GM18520 (cell line): ENCODE data around the gene RPS17.
A peak's percentile ranks its signal among the peaks of the same experiment; 100 is the strongest.

ENCODE experiments used
- ATAC-seq: cut with Tn5 transposase; IDR thresholded peaks from one replicate; pipeline ENCODE4 v1.9.1; 2021; ENCODE audit not compliant: unreplicated experiment

Gene RPS17

GRCh38 chr15:82540055-82540983 lies at the start of gene RPS17:
TSS of gene RPS17 (minus strand) at chr15:82540457. CDS start at chr15:82540428, 29 bp downstream.
- ATAC-seq = peak; percentile 89

- no peak for ATAC-seq
These were observed 47.5 kb upstream of the RPS17 start for GRCh38 chr15:82587805-82588204.

- no peak for ATAC-seq
These were observed 44.8 kb upstream of the RPS17 start for GRCh38 chr15:82585072-82585471.

GRCh38 chr15:82580713-82581112 lies 40.5 kb upstream of the RPS17 start:
- no peak for ATAC-seq

- no peak for ATAC-seq
These were observed 35.1 kb upstream of the RPS17 start for GRCh38 chr15:82575335-82575734.

- no peak for ATAC-seq
These were observed 32.7 kb upstream of the RPS17 start for GRCh38 chr15:82572986-82573385.

- no peak for ATAC-seq
These were observed 32.1 kb upstream of the RPS17 start for GRCh38 chr15:82572311-82572710.

GRCh38 chr15:82571722-82572222 lies 31.5 kb upstream of the RPS17 start:
- ATAC-seq = no peak

- ATAC-seq = no peak
These were observed 30.7 kb upstream of the RPS17 start for GRCh38 chr15:82570721-82571508.

- no peak for ATAC-seq
These were observed 29.6 kb upstream of the RPS17 start for GRCh38 chr15:82569834-82570233.

GRCh38 chr15:82568986-82569385 lies 28.7 kb upstream of the RPS17 start:
- ATAC-seq = no peak

GRCh38 chr15:82567661-82568060 lies 27.4 kb upstream of the RPS17 start:
- ATAC-seq = no peak

GRCh38 chr15:82566690-82567089 lies 26.4 kb upstream of the RPS17 start:
- ATAC-seq = no peak

- no peak for ATAC-seq
These were observed 18.2 kb upstream of the RPS17 start for GRCh38 chr15:82558502-82558901.

- ATAC-seq = no peak
These were observed 16.2 kb upstream of the RPS17 start for GRCh38 chr15:82556315-82557035.

GRCh38 chr15:82554849-82555248 lies 14.6 kb upstream of the RPS17 start:
- no peak for ATAC-seq

- ATAC-seq = no peak
These were observed 14.1 kb upstream of the RPS17 start for GRCh38 chr15:82554351-82554750.

GRCh38 chr15:82553846-82554245 lies 13.6 kb upstream of the RPS17 start:
- ATAC-seq = no peak

- no peak for ATAC-seq
These were observed 12.6 kb upstream of the RPS17 start for GRCh38 chr15:82552861-82553260.

- ATAC-seq = no peak
These were observed 11.5 kb upstream of the RPS17 start for GRCh38 chr15:82551646-82552247.

- ATAC-seq = no peak
These were observed 9.0 kb upstream of the RPS17 start for GRCh38 chr15:82549199-82549665.
